ENCODE data around the gene HDAC6.

DNA sequence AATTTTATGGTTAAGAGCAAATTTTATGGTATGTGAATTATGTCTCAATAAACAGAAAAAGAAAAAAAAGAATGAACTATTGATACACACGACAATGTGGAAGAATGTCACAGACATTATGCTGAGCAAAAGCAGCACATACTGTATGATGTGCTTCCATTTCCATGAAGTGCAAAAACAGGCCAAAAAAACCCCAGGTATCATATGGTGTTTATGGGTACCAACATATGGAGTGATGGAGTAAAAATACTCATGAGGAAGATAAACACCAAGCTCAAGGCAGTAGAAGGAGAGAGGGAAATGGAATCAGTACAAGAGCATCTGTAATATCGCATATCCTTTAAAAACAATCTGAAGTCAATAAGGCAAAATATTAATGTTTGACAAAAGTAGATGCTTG, 19.7 kb upstream of the HDAC6 start:
- TF ChIP-seq, protein P1, sequence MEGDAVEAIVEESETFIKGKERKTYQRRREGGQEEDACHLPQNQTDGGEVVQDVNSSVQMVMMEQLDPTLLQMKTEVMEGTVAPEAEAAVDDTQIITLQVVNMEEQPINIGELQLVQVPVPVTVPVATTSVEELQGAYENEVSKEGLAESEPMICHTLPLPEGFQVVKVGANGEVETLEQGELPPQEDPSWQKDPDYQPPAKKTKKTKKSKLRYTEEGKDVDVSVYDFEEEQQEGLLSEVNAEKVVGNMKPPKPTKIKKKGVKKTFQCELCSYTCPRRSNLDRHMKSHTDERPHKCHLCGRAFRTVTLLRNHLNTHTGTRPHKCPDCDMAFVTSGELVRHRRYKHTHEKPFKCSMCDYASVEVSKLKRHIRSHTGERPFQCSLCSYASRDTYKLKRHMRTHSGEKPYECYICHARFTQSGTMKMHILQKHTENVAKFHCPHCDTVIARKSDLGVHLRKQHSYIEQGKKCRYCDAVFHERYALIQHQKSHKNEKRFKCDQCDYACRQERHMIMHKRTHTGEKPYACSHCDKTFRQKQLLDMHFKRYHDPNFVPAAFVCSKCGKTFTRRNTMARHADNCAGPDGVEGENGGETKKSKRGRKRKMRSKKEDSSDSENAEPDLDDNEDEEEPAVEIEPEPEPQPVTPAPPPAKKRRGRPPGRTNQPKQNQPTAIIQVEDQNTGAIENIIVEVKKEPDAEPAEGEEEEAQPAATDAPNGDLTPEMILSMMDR (conservative IDR thresholded peaks at IDR 0.05) = no peak
- no peak for TF ChIP-seq EZH2 (IDR thresholded peaks at IDR 0.05; ENCODE audit: low read depth)
